GM10266 (cell line): ENCODE data around the gene NT5DC3.

Experiments used
- DNase-seq: peaks from one replicate; pipeline ENCODE4 v3.0.0; 2012; ENCODE audit errors: extremely low spot score
- TF ChIP-seq, protein P1 (sequence below): IDR thresholded peaks from 2 replicates; pipeline ENCODE4 v1.5.1; 2012; ENCODE audit warnings: mild to moderate bottlenecking, low read depth; ENCODE audit not compliant: control insufficient read depth, insufficient read depth; ENCODE audit errors: missing control alignments

NT5DC3 gene

GRCh38 chr12:103848917-103849491 is 8.0 kb upstream of the NT5DC3 start:
- TF ChIP-seq, protein P1, sequence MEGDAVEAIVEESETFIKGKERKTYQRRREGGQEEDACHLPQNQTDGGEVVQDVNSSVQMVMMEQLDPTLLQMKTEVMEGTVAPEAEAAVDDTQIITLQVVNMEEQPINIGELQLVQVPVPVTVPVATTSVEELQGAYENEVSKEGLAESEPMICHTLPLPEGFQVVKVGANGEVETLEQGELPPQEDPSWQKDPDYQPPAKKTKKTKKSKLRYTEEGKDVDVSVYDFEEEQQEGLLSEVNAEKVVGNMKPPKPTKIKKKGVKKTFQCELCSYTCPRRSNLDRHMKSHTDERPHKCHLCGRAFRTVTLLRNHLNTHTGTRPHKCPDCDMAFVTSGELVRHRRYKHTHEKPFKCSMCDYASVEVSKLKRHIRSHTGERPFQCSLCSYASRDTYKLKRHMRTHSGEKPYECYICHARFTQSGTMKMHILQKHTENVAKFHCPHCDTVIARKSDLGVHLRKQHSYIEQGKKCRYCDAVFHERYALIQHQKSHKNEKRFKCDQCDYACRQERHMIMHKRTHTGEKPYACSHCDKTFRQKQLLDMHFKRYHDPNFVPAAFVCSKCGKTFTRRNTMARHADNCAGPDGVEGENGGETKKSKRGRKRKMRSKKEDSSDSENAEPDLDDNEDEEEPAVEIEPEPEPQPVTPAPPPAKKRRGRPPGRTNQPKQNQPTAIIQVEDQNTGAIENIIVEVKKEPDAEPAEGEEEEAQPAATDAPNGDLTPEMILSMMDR, result no peak

GRCh38 chr12:103848143-103848542 is 7.1 kb upstream of the NT5DC3 start:
- TF ChIP-seq, protein P1, result no peak
- no peak for DNase-seq

More at GRCh38 chr12:103848917-103849491, 8.0 kb upstream of the NT5DC3 start:
- no peak for DNase-seq

- DNase-seq, result no peak
These were observed 5.4 kb upstream of the NT5DC3 start for GRCh38 chr12:103846415-103846814.

DNA sequence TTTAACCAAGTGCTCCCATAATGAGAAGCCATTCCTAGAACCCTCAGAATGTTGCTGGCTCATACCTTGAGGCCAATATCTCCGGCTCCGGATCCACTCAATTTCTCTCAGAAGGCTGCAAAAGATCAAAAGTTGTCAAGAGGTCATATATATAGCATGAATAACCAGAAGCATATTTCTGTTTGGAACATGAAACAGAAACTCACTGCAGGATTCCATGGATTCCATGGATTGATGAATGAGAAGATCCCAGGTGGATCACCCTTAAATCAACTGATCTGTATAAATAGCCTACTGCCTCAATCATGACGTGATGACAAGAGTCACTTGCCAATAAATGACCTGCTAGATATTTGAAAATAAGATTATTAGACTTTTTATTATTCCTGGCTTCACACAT is 3.3 kb upstream of the NT5DC3 start:
- TF ChIP-seq, protein P1, result no peak
- no peak for DNase-seq

More at GRCh38 chr12:103846415-103846814, 5.4 kb upstream of the NT5DC3 start:
- TF ChIP-seq, protein P1, result no peak

DNA sequence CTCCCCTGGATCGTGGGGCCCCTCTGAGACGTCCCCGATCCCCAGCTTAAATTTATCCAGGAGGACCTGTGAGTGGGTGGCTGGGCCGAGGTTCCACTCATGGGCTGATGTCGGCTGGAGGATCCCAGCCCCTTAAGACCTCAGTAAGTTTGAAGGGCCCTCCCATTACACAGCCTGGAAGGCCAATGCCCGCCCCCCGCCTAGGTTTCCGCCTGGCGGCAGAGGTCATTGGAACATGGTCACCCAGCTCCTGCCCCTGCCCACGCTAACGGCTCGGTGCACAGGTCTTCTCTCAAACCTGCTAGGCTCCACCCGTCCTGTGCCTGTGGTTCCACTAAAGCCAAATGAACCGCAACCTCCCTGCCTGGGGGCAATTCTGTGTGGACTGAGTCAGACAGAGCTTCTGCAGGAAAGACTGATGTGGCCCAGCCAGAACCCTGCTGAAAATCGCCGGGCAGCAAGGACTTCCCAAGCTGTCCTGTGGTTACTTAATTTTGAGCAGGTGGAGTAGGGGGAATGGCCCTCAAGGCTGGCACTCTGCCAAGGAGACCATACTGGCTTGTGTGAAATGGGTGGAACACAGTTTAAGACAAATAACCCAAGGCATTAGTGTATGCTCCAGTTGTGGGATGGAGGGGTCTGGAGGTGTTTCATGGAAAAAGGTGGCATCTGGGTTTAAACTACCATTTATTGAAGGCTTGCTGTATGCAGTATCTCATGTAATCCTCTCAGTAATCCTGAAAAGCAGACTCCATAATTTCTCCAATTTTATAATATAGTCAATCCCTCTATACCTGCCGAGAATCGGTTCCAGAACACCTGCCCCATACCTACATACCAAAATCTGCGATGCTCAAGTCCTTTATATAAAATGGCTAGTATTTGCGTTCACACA is 903 bp upstream of the NT5DC3 start:
- TF ChIP-seq, protein P1, result no peak
- peak; percentile 52 for DNase-seq

- DNase-seq, result peak; percentile 49
These were observed 565 bp downstream of the NT5DC3 start for GRCh38 chr12:103840462-103840875.

More at GRCh38 chr12:103840462-103840875, 565 bp downstream of the NT5DC3 start:
- TF ChIP-seq, protein P1, result no peak
